GM23338 (cell line): ENCODE measurements around the gene ANKRD44. TPM values are rescaled to one million over a fixed set of nuclear protein-coding genes. Genes with fewer than 3 reads are reported as not detected.

Source experiments
- ATAC-seq: fragments of 200-7000 bp; cut with Tn5 transposase; 3 replicates; pipeline ENCODE4 v1.9.1; 2020
- DNase-seq: peaks from one replicate; pipeline ENCODE4 v3.0.0-alpha.2; 2015; ENCODE audit warnings: low spot score
- H2AFZ ChIP-seq: fragments of 200-600 bp; sonication (generic); 2 replicates; pipeline ENCODE4 v1.8.0; 2016; ENCODE audit warnings: antibody characterized with exemption, mild to moderate bottlenecking, moderate library complexity
- H3F3A ChIP-seq: fragments of 200-600 bp; sonication (generic); replicated peaks from 2 replicates; pipeline ENCODE4 v1.8.0; 2017; ENCODE audit warnings: antibody characterized with exemption, mixed run types, low read depth
- H3K27ac ChIP-seq: fragments of 200-600 bp; sonication (generic); 2 replicates; pipeline ENCODE4 v1.6.1; 2016; ENCODE audit warnings: low read depth
- H3K27me3 ChIP-seq: fragments of 200-600 bp; sonication (generic); 2 replicates; pipeline ENCODE4 v1.8.0; 2016; ENCODE audit warnings: mild to moderate bottlenecking, mixed run types, moderate library complexity; ENCODE audit not compliant: insufficient read depth
- H3K36me3 ChIP-seq: fragments of 200-600 bp; sonication (generic); 2 replicates; pipeline ENCODE4 v1.8.0; 2016; ENCODE audit warnings: mild to moderate bottlenecking; ENCODE audit not compliant: insufficient read depth
- H3K4me1 ChIP-seq: fragments of 200-600 bp; sonication (generic); 2 replicates; pipeline ENCODE4 v1.8.0; 2016; ENCODE audit warnings: mild to moderate bottlenecking, moderate library complexity; ENCODE audit not compliant: insufficient read depth
- H3K4me2 ChIP-seq: fragments of 200-600 bp; sonication (generic); 2 replicates; pipeline ENCODE4 v1.7.1; 2017; ENCODE audit warnings: mixed run types
- H3K4me3 ChIP-seq: fragments of 200-600 bp; sonication (generic); 2 replicates; pipeline ENCODE4 v1.6.1; 2016; ENCODE audit warnings: mixed run types
- H3K79me2 ChIP-seq: fragments of 200-600 bp; sonication (generic); replicated peaks from 2 replicates; pipeline ENCODE4 v1.8.0; 2017; ENCODE audit warnings: mild to moderate bottlenecking; ENCODE audit not compliant: insufficient read depth
- H3K9me2 ChIP-seq: fragments of 200-600 bp; sonication (generic); 2 replicates; pipeline ENCODE4 v1.8.0; 2017; ENCODE audit not compliant: insufficient read depth
- H4K20me1 ChIP-seq: fragments of 200-600 bp; sonication (generic); replicated peaks from 2 replicates; pipeline ENCODE4 v1.8.0; 2017; ENCODE audit warnings: mild to moderate bottlenecking; ENCODE audit not compliant: insufficient read depth
- H3K27ac Mint-ChIP-seq: 2 replicates; pipeline ENCODE4 v1.8.0; 2020; ENCODE audit warnings: inconsistent platforms, mild to moderate bottlenecking, moderate library complexity, mixed read lengths
- H3K27me3 Mint-ChIP-seq: 3 replicates; pipeline ENCODE4 v1.8.0; 2022; ENCODE audit warnings: low read depth, mild to moderate bottlenecking, moderate library complexity, mixed read lengths, inconsistent platforms; ENCODE audit not compliant: insufficient read depth, poor library complexity
- H3K36me3 Mint-ChIP-seq: 3 replicates; pipeline ENCODE4 v1.8.0; 2021; ENCODE audit warnings: low read depth, mild to moderate bottlenecking, inconsistent platforms, moderate library complexity, mixed read lengths
- H3K4me1 Mint-ChIP-seq: 3 replicates; pipeline ENCODE4 v1.8.0; 2020; ENCODE audit warnings: mild to moderate bottlenecking, inconsistent platforms, mixed read lengths
- H3K4me3 Mint-ChIP-seq: 3 replicates; pipeline ENCODE4 v1.8.0; 2021; ENCODE audit warnings: moderate library complexity, mild to moderate bottlenecking, inconsistent platforms, mixed read lengths
- H3K9me3 Mint-ChIP-seq: 3 replicates; pipeline ENCODE4 v1.8.0; 2020; ENCODE audit warnings: moderate library complexity, mild to moderate bottlenecking, inconsistent platforms, mixed read lengths
- EZH2 ChIP-seq: fragments of 200-600 bp; sonication (generic); IDR thresholded peaks from one replicate; pipeline ENCODE4 v1.8.0; 2017; ENCODE audit warnings: antibody characterized with exemption, mild to moderate bottlenecking, low read depth; ENCODE audit not compliant: unreplicated experiment
- EZH2phosphoT487 ChIP-seq: fragments of 200-600 bp; sonication (generic); IDR thresholded peaks from one replicate; pipeline ENCODE4 v1.8.1; 2018; ENCODE audit warnings: antibody characterized with exemption; ENCODE audit not compliant: unreplicated experiment
- JUNB ChIP-seq: IDR thresholded peaks from one replicate; pipeline ENCODE4 v1.6.1; 2016; ENCODE audit warnings: antibody characterized with exemption; ENCODE audit not compliant: unreplicated experiment
- POLR2AphosphoS5 ChIP-seq: IDR thresholded peaks from 2 replicates; pipeline ENCODE4 v1.6.1; 2016; ENCODE audit warnings: antibody characterized with exemption, low read depth
- STAT1 ChIP-seq: IDR thresholded peaks from one replicate; pipeline ENCODE4 v1.6.1; 2016; ENCODE audit warnings: antibody characterized with exemption; ENCODE audit not compliant: unreplicated experiment
- ZNF114 ChIP-seq: fragments of 250-450 bp; sonication (Bioruptor Pico); IDR thresholded peaks from 2 replicates; pipeline ENCODE4 v1.5.0; 2020; ENCODE audit warnings: mild to moderate bottlenecking, moderate library complexity
- ZNF331 ChIP-seq: fragments of 250-450 bp; sonication (Bioruptor Pico); IDR thresholded peaks from 2 replicates; pipeline ENCODE4 v1.5.0; 2020; ENCODE audit warnings: low read depth, mild to moderate bottlenecking, moderate library complexity
- polyA plus RNA-seq: library from polyadenylated mRNA; unstranded; fragments of >200 nt; fragmentation: Nextera tagmentation; extraction: Ambion mirVana; gene quantifications from 2 replicates; pipeline ENCODE4 v1.2.1, GENCODE V29; 2016
- total RNA-seq: library from RNA; depleted of rRNA; stranded (reverse); fragments of >200 nt; shearing (Covaris generic); gene quantifications from 2 replicates; pipeline ENCODE4 v1.2.3, GENCODE V29; 2014
- TF ChIP-seq, protein P1 (sequence below): IDR thresholded peaks from one replicate; pipeline ENCODE4 v1.6.1; 2018; ENCODE audit warnings: antibody characterized with exemption; ENCODE audit not compliant: unreplicated experiment
- TF ChIP-seq, protein P2 (sequence below), 2 experiments: fragments of 200-600 bp in 1 of 2; sonication (generic) in 1 of 2; conservative IDR thresholded peaks; 2 replicates each; pipeline versions ENCODE4 v1.5.1 to v1.6.1; 2016 to 2017; ENCODE audit warnings: antibody characterized with exemption in 2 of 2, low read depth in 2 of 2, mild to moderate bottlenecking in 2 of 2, moderate library complexity in 1 of 2
- TF ChIP-seq, protein P3 (sequence below): fragments of 250-450 bp; sonication (Bioruptor Pico); IDR thresholded peaks from 2 replicates; pipeline ENCODE4 v1.5.0; 2020; ENCODE audit warnings: mild to moderate bottlenecking, moderate library complexity

Gene ANKRD44
- total and polyA plus RNA-seq, 2 experiments from 2014 or later, result 0.44 to 0.56 TPM

DNA sequence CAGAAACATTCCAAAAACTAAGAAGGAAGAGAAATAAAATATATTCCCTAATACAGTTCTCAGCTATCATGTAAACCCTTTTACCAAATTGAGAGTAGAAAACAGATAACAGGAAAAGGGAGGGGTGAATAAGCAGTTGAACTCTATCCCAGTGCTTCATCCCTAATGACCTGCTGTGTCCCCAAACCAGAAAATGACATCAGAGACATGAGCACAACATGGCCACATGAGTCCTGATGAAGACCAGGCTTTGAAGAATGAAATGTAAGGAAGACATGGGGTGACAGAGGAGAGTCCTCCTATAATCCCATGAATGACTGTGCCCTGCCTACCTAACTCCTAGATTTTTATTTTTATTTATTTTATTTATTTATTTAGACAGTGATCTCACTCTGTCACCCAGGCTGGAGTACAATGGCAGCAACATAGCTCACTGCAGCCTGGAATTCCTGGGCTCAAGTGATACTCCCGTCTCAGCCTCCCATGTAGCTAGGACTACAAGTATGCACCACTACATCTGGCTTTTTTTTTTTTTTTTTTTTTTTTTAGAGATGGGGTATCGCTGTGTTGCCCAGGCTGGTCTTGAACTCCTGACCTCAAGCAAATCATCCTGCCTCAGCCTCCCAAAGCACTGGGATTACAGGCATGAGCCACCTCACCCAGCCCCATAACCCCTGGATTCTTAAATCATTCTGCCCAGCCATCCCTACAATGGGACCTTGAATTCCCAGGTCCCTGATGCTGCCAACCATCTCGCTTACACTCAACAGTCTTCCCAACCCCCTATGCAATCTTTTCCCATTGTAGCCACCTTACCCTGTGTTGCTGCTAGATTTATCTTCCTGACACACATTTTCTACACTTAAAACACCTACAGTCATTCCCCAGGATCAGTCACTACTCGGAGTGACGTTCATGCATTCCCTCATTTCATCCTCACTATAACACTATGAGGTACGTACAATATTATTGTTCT lies 64.5 kb downstream of the ANKRD44 start (continued):
- TF ChIP-seq, protein P1, sequence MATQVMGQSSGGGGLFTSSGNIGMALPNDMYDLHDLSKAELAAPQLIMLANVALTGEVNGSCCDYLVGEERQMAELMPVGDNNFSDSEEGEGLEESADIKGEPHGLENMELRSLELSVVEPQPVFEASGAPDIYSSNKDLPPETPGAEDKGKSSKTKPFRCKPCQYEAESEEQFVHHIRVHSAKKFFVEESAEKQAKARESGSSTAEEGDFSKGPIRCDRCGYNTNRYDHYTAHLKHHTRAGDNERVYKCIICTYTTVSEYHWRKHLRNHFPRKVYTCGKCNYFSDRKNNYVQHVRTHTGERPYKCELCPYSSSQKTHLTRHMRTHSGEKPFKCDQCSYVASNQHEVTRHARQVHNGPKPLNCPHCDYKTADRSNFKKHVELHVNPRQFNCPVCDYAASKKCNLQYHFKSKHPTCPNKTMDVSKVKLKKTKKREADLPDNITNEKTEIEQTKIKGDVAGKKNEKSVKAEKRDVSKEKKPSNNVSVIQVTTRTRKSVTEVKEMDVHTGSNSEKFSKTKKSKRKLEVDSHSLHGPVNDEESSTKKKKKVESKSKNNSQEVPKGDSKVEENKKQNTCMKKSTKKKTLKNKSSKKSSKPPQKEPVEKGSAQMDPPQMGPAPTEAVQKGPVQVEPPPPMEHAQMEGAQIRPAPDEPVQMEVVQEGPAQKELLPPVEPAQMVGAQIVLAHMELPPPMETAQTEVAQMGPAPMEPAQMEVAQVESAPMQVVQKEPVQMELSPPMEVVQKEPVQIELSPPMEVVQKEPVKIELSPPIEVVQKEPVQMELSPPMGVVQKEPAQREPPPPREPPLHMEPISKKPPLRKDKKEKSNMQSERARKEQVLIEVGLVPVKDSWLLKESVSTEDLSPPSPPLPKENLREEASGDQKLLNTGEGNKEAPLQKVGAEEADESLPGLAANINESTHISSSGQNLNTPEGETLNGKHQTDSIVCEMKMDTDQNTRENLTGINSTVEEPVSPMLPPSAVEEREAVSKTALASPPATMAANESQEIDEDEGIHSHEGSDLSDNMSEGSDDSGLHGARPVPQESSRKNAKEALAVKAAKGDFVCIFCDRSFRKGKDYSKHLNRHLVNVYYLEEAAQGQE, result no peak
- TF ChIP-seq ZNF331 (CRISPR knock-in tag) (no peak), EZH2 (no peak), JUNB (no peak), ZNF114 (CRISPR knock-in tag) (no peak), POLR2AphosphoS5 (no peak), EZH2phosphoT487 (no peak), STAT1 (no peak)
- TF ChIP-seq, protein P2, sequence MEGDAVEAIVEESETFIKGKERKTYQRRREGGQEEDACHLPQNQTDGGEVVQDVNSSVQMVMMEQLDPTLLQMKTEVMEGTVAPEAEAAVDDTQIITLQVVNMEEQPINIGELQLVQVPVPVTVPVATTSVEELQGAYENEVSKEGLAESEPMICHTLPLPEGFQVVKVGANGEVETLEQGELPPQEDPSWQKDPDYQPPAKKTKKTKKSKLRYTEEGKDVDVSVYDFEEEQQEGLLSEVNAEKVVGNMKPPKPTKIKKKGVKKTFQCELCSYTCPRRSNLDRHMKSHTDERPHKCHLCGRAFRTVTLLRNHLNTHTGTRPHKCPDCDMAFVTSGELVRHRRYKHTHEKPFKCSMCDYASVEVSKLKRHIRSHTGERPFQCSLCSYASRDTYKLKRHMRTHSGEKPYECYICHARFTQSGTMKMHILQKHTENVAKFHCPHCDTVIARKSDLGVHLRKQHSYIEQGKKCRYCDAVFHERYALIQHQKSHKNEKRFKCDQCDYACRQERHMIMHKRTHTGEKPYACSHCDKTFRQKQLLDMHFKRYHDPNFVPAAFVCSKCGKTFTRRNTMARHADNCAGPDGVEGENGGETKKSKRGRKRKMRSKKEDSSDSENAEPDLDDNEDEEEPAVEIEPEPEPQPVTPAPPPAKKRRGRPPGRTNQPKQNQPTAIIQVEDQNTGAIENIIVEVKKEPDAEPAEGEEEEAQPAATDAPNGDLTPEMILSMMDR (conservative IDR thresholded peaks at IDR 0.05; ENCODE audit: low read depth in 2 of 2), result no peak

DNA sequence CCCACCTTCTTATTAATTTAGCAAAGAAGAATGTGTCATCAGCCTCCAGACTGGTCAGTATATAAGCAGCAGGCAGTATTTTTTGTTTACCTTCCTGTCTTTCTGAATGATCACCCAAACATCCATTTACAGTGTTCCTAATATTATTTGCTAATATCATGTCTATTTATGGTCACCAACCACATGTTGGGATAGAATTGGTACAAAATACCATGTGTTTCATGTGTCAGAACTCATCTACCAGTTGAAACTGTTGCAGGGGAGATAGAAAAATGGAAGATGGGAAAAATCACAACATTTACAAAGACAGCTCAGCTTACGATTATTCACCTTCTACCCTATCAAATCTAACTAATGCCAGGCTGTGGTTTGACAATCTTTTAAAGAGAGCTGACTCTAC lies 66.2 kb downstream of the ANKRD44 start:
- TF ChIP-seq, protein P2 (conservative IDR thresholded peaks at IDR 0.05; ENCODE audit: low read depth in 2 of 2), result no peak
- TF ChIP-seq, protein P3, sequence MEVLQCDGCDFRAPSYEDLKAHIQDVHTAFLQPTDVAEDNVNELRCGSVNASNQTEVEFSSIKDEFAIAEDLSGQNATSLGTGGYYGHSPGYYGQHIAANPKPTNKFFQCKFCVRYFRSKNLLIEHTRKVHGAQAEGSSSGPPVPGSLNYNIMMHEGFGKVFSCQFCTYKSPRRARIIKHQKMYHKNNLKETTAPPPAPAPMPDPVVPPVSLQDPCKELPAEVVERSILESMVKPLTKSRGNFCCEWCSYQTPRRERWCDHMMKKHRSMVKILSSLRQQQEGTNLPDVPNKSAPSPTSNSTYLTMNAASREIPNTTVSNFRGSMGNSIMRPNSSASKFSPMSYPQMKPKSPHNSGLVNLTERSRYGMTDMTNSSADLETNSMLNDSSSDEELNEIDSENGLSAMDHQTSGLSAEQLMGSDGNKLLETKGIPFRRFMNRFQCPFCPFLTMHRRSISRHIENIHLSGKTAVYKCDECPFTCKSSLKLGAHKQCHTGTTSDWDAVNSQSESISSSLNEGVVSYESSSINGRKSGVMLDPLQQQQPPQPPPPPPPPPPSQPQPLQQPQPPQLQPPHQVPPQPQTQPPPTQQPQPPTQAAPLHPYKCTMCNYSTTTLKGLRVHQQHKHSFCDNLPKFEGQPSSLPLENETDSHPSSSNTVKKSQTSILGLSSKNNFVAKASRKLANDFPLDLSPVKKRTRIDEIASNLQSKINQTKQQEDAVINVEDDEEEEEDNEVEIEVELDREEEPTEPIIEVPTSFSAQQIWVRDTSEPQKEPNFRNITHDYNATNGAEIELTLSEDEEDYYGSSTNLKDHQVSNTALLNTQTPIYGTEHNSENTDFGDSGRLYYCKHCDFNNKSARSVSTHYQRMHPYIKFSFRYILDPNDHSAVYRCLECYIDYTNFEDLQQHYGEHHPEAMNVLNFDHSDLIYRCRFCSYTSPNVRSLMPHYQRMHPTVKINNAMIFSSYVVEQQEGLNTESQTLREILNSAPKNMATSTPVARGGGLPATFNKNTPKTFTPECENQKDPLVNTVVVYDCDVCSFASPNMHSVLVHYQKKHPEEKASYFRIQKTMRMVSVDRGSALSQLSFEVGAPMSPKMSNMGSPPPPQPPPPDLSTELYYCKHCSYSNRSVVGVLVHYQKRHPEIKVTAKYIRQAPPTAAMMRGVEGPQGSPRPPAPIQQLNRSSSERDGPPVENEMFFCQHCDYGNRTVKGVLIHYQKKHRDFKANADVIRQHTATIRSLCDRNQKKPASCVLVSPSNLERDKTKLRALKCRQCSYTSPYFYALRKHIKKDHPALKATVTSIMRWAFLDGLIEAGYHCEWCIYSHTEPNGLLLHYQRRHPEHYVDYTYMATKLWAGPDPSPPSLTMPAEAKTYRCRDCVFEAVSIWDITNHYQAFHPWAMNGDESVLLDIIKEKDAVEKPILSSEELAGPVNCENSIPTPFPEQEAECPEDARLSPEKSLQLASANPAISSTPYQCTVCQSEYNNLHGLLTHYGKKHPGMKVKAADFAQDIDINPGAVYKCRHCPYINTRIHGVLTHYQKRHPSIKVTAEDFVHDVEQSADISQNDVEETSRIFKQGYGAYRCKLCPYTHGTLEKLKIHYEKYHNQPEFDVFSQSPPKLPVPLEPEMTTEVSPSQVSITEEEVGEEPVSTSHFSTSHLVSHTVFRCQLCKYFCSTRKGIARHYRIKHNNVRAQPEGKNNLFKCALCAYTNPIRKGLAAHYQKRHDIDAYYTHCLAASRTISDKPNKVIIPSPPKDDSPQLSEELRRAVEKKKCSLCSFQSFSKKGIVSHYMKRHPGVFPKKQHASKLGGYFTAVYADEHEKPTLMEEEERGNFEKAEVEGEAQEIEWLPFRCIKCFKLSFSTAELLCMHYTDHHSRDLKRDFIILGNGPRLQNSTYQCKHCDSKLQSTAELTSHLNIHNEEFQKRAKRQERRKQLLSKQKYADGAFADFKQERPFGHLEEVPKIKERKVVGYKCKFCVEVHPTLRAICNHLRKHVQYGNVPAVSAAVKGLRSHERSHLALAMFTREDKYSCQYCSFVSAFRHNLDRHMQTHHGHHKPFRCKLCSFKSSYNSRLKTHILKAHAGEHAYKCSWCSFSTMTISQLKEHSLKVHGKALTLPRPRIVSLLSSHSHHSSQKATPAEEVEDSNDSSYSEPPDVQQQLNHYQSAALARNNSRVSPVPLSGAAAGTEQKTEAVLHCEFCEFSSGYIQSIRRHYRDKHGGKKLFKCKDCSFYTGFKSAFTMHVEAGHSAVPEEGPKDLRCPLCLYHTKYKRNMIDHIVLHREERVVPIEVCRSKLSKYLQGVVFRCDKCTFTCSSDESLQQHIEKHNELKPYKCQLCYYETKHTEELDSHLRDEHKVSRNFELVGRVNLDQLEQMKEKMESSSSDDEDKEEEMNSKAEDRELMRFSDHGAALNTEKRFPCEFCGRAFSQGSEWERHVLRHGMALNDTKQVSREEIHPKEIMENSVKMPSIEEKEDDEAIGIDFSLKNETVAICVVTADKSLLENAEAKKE (CRISPR knock-in tag), result no peak
- TF ChIP-seq ZNF114 (CRISPR knock-in tag), result no peak
- TF ChIP-seq EZH2, result no peak
- H3K27me3 Mint-ChIP-seq, result no peaks in the 10 kb centered on the region
- H3K9me2 ChIP-seq, result no peaks in the 10 kb centered on the region
- no peaks in the 10 kb centered on the region for H3F3A ChIP-seq
- no peak overlapping the region for H3K27ac Mint-ChIP-seq
- no peaks in the 10 kb centered on the region for H3K4me1 ChIP-seq
- no peaks in the 10 kb centered on the region for H3K79me2 ChIP-seq
- ATAC-seq (no peak), DNase-seq (no peak)
- no peak overlapping the region for H3K4me3 Mint-ChIP-seq
- H3K36me3 Mint-ChIP-seq, result no peaks in the 10 kb centered on the region
- H3K4me2 ChIP-seq, result no peak overlapping the region
- H3K27ac ChIP-seq, result no peak overlapping the region
- no peaks in the 10 kb centered on the region for H3K36me3 ChIP-seq
- H3K9me3 Mint-ChIP-seq, result no peaks in the 10 kb centered on the region
- H4K20me1 ChIP-seq, result no peaks in the 10 kb centered on the region
- no peak overlapping the region for H3K4me3 ChIP-seq
- H2AFZ ChIP-seq, result no peak overlapping the region
- no peaks in the 10 kb centered on the region for H3K27me3 ChIP-seq
- no peaks in the 10 kb centered on the region for H3K4me1 Mint-ChIP-seq
